Right lobe of liver (tissue), 6 donors: ENCODE measurements around the gene SLC38A2. TPM values are rescaled to one million over a fixed set of nuclear protein-coding genes. Genes with fewer than 3 reads are reported as not detected.
A peak's percentile ranks its signal among the peaks of the same experiment; 100 is the strongest.

Experiments
- ATAC-seq, 4 donors: fragments of 200-7000 bp; cut with Tn5 transposase; one replicate each; pipeline ENCODE4 v1.9.1; 2020; ENCODE audit warnings: mild to moderate bottlenecking in 4 of 4, moderate library complexity in 4 of 4
- DNase-seq, 3 donors: peaks; one replicate each; pipeline ENCODE4 v3.0.0-alpha.2; 2020
- H3K27ac ChIP-seq, 3 donors: fragments of 200-600 bp; one replicate each; pipeline ENCODE4 v1.8.0; 2022
- H3K27me3 ChIP-seq, 2 donors: fragments of 200-600 bp; one replicate each; pipeline ENCODE4 v1.8.0; 2022
- H3K36me3 ChIP-seq, 4 donors: fragments of 200-600 bp; sonication (generic) in 1 of 4; one replicate each; pipeline versions ENCODE4 v1.5.1 to v1.8.0; 2017 to 2022; ENCODE audit warnings: control low read depth in 1 of 4
- H3K4me1 ChIP-seq, 4 donors: fragments of 200-600 bp; sonication (generic) in 1 of 4; one replicate each; pipeline versions ENCODE4 v1.5.1 to v1.8.0; 2017 to 2022; ENCODE audit warnings: control low read depth in 1 of 4
- H3K4me3 ChIP-seq, 3 donors: fragments of 200-600 bp; one replicate each; pipeline ENCODE4 v1.8.0; 2022
- H3K9me3 ChIP-seq, 4 donors: fragments of 200-600 bp; sonication (generic) in 1 of 4; one replicate each; pipeline versions ENCODE4 v1.5.1 to v1.8.0; 2017 to 2022; ENCODE audit warnings: control low read depth in 1 of 4
- CTCF ChIP-seq, 4 donors: fragments of 200-600 bp in 3 of 4; fragments of 450-650 bp in 1 of 4; IDR thresholded peaks; one replicate each; pipeline versions ENCODE4 v1.5.1 to v1.8.0; 2016 to 2022; ENCODE audit warnings: antibody characterized with exemption in 4 of 4, mild to moderate bottlenecking in 2 of 4
- POLR2A ChIP-seq: fragments of 450-650 bp; IDR thresholded peaks from one replicate; pipeline ENCODE4 v1.6.1; 2017; ENCODE audit warnings: antibody characterized with exemption, mild to moderate bottlenecking
- WGBS: methylation state at CpG from one replicate; pipeline ENCODE4 v1.1.6; 2018; ENCODE audit warnings: low coverage, low lambda C conversion rate; ENCODE audit not compliant: insufficient coverage; ENCODE audit errors: missing lambda C conversion rate; 5-methylcytosine and 5-hydroxymethylcytosine counted together
- intact Hi-C, 2 donors: fragments of 100-400 bp; cut with DNase I; formaldehyde crosslinking; loops; one replicate each; pipeline versions ENCODE4 v1.11.2 to v1.14.1; 2022
- total RNA-seq, 6 experiments: library from RNA; depleted of rRNA in 2 of 6; stranded (reverse); fragments of >200 nt in 2 of 6; fragmentation: NEBNext Ultra II Directional in 3 of 6; extraction: Animal tissue kit (Norgen Biotek cat#: 25700) in 3 of 6; gene quantifications; one replicate each; pipeline versions ENCODE4 v1.1.0 to v1.2.4, GENCODE V29; 2016 to 2023
- donor health status: DM: no; HTN: yes; CAD: no.
- donor health status: DM: no; HTN: no; CAD: no.
- donor health status: DM: no; HTN: no; CAD: no.
- donor health status: DM: no; HTN: yes; CAD: no.
- donor health status: DM: no; HTN: yes; CAD: no.

SLC38A2 gene
- total RNA-seq, 6 experiments from 2014 or later, result 77.0 to 463 (median 290) TPM

DNA sequence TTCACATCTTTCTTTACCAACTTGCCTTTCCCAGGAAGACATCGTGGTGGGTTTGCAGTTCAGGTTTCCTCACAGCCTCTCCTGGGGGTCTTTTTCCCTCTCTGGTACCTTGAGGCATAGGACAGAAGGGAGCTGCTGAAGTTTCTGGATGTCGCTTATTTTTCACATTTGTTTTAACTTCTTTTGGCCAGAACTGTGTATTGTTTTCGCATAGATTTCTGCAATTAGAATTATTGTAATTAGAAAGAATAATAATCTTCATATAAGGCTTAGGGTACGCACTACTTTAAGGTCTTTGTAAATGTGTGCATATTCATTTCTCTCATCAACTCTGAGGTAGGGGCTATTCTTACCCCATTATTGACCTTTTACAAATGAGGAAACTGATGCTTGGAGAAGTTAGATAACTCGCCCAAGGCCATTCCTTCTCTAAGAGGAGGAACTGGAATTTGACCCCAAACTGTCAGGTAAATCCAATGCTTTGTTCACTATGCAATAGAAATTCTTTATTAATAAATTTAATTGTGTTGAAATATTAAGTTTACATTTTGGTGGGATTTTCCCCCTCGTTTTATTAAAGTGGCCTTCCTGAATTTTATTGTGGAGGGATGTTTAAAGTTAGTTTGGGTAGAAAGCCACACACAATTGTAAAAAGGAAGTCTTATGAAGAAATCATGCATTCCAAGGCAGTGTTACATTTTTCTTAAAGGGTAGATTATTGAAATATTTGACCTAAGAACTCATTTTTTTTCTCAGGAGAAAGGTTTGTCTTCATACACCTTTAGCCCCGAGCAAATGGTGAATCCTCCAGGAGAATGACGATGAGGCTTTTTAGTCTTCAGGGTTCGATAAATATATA is 12.1 kb upstream of the SLC38A2 start:
- H3K36me3 ChIP-seq, result no peaks in the 10 kb centered on the region
- intact Hi-C loops, result no loop called here
- no peaks in the 10 kb centered on the region for H3K9me3 ChIP-seq
- WGBS, result 50% methylated on average over 9 of the region's 9 CpGs
- peak overlapping the region; percentile 99 to 100 (median 99) for H3K27ac ChIP-seq
- no peaks in the 10 kb centered on the region for H3K27me3 ChIP-seq
- ATAC-seq (no peak), DNase-seq (no peak)
- peak overlapping the region; percentile 68 to 74 (median 73) for H3K4me3 ChIP-seq
- TF ChIP-seq CTCF (IDR thresholded peaks at IDR 0.05), result no peak
- no peak for TF ChIP-seq POLR2A
- H3K4me1 ChIP-seq, result peaks cover 0 to 48% (median 12%) of the 10 kb centered on the region in 4 donors

- intact Hi-C loops, result no loop called here
- H3K9me3 ChIP-seq, result no peaks in the 10 kb centered on the region
- H3K27me3 ChIP-seq, result no peaks in the 10 kb centered on the region
- H3K27ac ChIP-seq, result peak overlapping the region; percentile 99 to 100 (median 99)
- H3K4me3 ChIP-seq, result peak overlapping the region; percentile 68 to 74 (median 73)
- peaks cover 0 to 47% (median 11%) of the 10 kb centered on the region in 4 donors for H3K4me1 ChIP-seq
- DNase-seq (peak; percentile 94 to 97 (median 96)), ATAC-seq (peak; percentile 73 to 84 (median 79))
- no peaks in the 10 kb centered on the region for H3K36me3 ChIP-seq
- TF ChIP-seq CTCF (IDR thresholded peaks at IDR 0.05), result peak in 3 of 4 donors; percentile 3 to 22 (median 5)
- peak; percentile 93 for TF ChIP-seq POLR2A
- WGBS, result under 1% methylated on average over 18 of the region's 47 CpGs
Measured at GRCh38 chr12:46383654-46384450, 11.3 kb upstream of the SLC38A2 start.

- Histone ChIP-seq H3K27me3 (no peaks in the 10 kb centered on the region), H3K4me3 (peak overlapping the region; percentile 68 to 74 (median 73)), H3K9me3 (no peaks in the 10 kb centered on the region), H3K36me3 (no peaks in the 10 kb centered on the region), H3K27ac (peak overlapping the region; percentile 99 to 100 (median 99)), H3K4me1 (peaks cover 0 to 43% (median 11%) of the 10 kb centered on the region in 4 donors)
- ATAC-seq, result peak; percentile 80 to 91 (median 84)
- 0% methylated on average over 26 of the region's 74 CpGs for WGBS
- DNase-seq, result peak; percentile 98 to 99 (median 99)
- intact Hi-C loops, result no loop called here
- TF ChIP-seq POLR2A, result peak; percentile 94
- peak in 3 of 4 donors; percentile 17 to 28 (median 19) for TF ChIP-seq CTCF (IDR thresholded peaks at IDR 0.05)
Measured at GRCh38 chr12:46382964-46383653, 10.5 kb upstream of the SLC38A2 start.

- H3K9me3 ChIP-seq, result no peaks in the 10 kb centered on the region
- H3K27me3 ChIP-seq, result no peaks in the 10 kb centered on the region
- H3K4me1 ChIP-seq, result peaks cover 0 to 43% (median 9%) of the 10 kb centered on the region in 4 donors
- H3K4me3 ChIP-seq, result peak overlapping the region; percentile 63 to 74 (median 73)
- no peak for TF ChIP-seq POLR2A
- TF ChIP-seq CTCF (IDR thresholded peaks at IDR 0.05), result no peak
- WGBS, result 28% methylated on average over 14 of the region's 16 CpGs
- H3K36me3 ChIP-seq, result no peaks in the 10 kb centered on the region
- intact Hi-C loops, result no loop called here
- peak overlapping the region; percentile 98 to 100 (median 99) for H3K27ac ChIP-seq
- ATAC-seq, result no peak
- DNase-seq, result peak in 1 of 3 donors; percentile 56
Measured at GRCh38 chr12:46382408-46382963, 9.9 kb upstream of the SLC38A2 start.
